ENCODE results near the gene ATP8A2. TPM values are rescaled to one million over a fixed set of nuclear protein-coding genes. Genes with fewer than 3 reads are reported as not detected.

Gene ATP8A2
- total RNA-seq, 1 experiment from 2014 or later = 0.26 TPM

DNA sequence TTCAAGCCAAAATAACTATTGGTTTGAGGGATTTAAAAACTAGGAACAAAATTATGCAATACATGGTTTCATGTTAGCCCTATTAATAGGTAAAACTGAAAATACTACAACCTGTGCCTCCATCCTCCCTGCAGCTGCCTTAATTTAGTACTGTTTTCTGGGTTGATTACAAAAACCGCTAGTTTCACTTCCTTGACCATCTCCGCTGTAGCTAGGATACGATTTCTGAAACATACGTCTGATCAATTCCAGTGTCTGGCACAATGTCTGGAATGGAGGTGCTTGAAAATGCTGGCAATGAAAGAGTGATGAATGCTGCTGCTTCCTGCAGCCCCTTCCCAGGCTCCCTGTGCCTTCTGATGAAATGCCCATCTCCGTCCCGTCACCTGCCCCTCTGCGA lies 406.6 kb downstream of the ATP8A2 start:
- H3K4me3 Mint-ChIP-seq (ENCODE audit: unreplicated experiment) = no peak overlapping the region
- TF ChIP-seq CTCF (IDR thresholded peaks at IDR 0.05; ENCODE audit: unreplicated experiment) = no peak
- no peaks in the 10 kb centered on the region for H3K9me3 Mint-ChIP-seq (ENCODE audit: unreplicated experiment)
- peaks cover 3% of the 10 kb centered on the region for H3K4me1 Mint-ChIP-seq (ENCODE audit: insufficient read depth, unreplicated experiment)
- intact Hi-C loops (cut with micrococcal nuclease) = no loop called here
- no peak overlapping the region for H3K27ac Mint-ChIP-seq (ENCODE audit: low read depth, unreplicated experiment)
- no peaks in the 10 kb centered on the region for H3K27me3 Mint-ChIP-seq (ENCODE audit: insufficient read depth, unreplicated experiment)
- H3K36me3 Mint-ChIP-seq (ENCODE audit: insufficient read depth, unreplicated experiment) = no peaks in the 10 kb centered on the region
- BruUV-seq (replicated peaks) = no TSS peak
- ChIA-PET CTCF (interaction anchor here (0.5 kb wide), 1 partner anchor 1641 kb away, joined by 3 read pairs; no protein-coding TSS in a partner anchor), POLR2A (no interaction called here)
- no peak for DNase-seq (ENCODE audit: unreplicated experiment)

- H3K27me3 Mint-ChIP-seq (ENCODE audit: insufficient read depth, unreplicated experiment) = no peaks in the 10 kb centered on the region
- CTCF ChIA-PET = no interaction called here
- POLR2A ChIA-PET = no interaction called here
- no TSS peak for BruUV-seq (replicated peaks)
- H3K4me3 Mint-ChIP-seq (ENCODE audit: unreplicated experiment) = no peak overlapping the region
- DNase-seq (ENCODE audit: unreplicated experiment) = no peak
- intact Hi-C loops (cut with micrococcal nuclease) = no loop called here
- peaks cover 8% of the 10 kb centered on the region for H3K4me1 Mint-ChIP-seq (ENCODE audit: insufficient read depth, unreplicated experiment)
- no peak for TF ChIP-seq CTCF (IDR thresholded peaks at IDR 0.05; ENCODE audit: unreplicated experiment)
- no peaks in the 10 kb centered on the region for H3K9me3 Mint-ChIP-seq (ENCODE audit: unreplicated experiment)
- no peaks in the 10 kb centered on the region for H3K36me3 Mint-ChIP-seq (ENCODE audit: insufficient read depth, unreplicated experiment)
- no peak overlapping the region for H3K27ac Mint-ChIP-seq (ENCODE audit: low read depth, unreplicated experiment)
Observed at GRCh38 chr13:25778808-25779305, 407.1 kb downstream of the ATP8A2 start.

DNA sequence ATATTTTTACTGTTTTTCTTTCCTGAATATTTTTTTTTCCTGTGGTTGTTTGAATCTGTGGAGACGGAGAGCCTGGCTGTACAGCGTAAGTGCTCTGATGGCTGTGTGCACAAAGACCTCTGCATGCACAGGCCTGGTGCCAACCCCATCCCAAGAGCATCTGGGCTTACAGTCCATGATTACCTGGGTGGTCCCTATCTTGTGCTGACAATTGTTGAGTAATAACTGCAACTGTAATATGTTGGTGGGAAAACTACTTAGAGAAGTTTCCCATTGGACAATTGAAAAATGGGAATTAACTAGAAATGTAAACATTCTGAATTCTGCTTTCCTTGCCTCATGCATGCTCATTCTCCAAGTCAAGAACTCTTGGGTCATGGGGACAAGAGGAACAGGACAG lies 411.3 kb downstream of the ATP8A2 start:
- H3K9me3 Mint-ChIP-seq (ENCODE audit: unreplicated experiment) = no peaks in the 10 kb centered on the region
- POLR2A ChIA-PET = no interaction called here
- CTCF ChIA-PET = interaction anchor here (0.7 kb wide), 1 partner anchor 9 kb away, joined by 3 read pairs; no protein-coding TSS in a partner anchor
- no peak for TF ChIP-seq CTCF (IDR thresholded peaks at IDR 0.05; ENCODE audit: unreplicated experiment)
- H3K36me3 Mint-ChIP-seq (ENCODE audit: insufficient read depth, unreplicated experiment) = no peaks in the 10 kb centered on the region
- BruUV-seq (replicated peaks) = no TSS peak
- H3K27ac Mint-ChIP-seq (ENCODE audit: low read depth, unreplicated experiment) = no peak overlapping the region
- DNase-seq (ENCODE audit: unreplicated experiment) = no peak
- peaks cover 9% of the 10 kb centered on the region for H3K4me1 Mint-ChIP-seq (ENCODE audit: insufficient read depth, unreplicated experiment)
- no peak overlapping the region for H3K4me3 Mint-ChIP-seq (ENCODE audit: unreplicated experiment)
- intact Hi-C loops (cut with micrococcal nuclease) = no loop called here
- H3K27me3 Mint-ChIP-seq (ENCODE audit: insufficient read depth, unreplicated experiment) = no peaks in the 10 kb centered on the region

DNA sequence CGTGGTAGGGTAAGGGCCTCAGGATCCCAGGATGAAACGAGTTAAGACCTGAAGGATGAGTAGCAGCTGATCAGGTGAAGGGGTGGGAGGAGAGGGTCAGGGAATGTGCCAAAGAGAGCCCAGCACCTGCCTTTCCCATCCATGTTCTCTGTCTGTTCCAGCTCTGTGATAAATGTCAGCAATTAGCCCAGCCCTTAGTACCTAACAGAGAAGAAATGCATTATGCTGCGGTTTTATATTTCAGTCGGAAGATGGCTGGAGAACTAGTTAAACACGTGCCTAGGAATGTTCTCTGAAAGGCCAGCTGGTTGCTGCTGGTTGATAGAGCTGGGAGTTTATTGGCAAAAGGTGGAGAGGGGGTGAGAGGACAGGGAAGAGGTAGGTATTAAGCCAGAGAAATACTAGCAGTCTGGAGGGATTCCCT lies 411.8 kb downstream of the ATP8A2 start:
- Mint-ChIP-seq H3K36me3 (ENCODE audit: insufficient read depth, unreplicated experiment) (no peaks in the 10 kb centered on the region), H3K4me1 (ENCODE audit: insufficient read depth, unreplicated experiment) (peaks cover 9% of the 10 kb centered on the region), H3K27ac (ENCODE audit: low read depth, unreplicated experiment) (no peak overlapping the region), H3K9me3 (ENCODE audit: unreplicated experiment) (no peaks in the 10 kb centered on the region), H3K4me3 (ENCODE audit: unreplicated experiment) (no peak overlapping the region), H3K27me3 (ENCODE audit: insufficient read depth, unreplicated experiment) (no peaks in the 10 kb centered on the region)
- intact Hi-C loops (cut with micrococcal nuclease) = no loop called here
- DNase-seq (ENCODE audit: unreplicated experiment) = no peak
- POLR2A ChIA-PET = no interaction called here
- CTCF ChIA-PET = no interaction called here
- TF ChIP-seq CTCF (IDR thresholded peaks at IDR 0.05; ENCODE audit: unreplicated experiment) = no peak
- BruUV-seq (replicated peaks) = no TSS peak

All from MCF 10A (cell line).